ENCODE data around the gene SH3RF3.

The SH3RF3 gene

DNA sequence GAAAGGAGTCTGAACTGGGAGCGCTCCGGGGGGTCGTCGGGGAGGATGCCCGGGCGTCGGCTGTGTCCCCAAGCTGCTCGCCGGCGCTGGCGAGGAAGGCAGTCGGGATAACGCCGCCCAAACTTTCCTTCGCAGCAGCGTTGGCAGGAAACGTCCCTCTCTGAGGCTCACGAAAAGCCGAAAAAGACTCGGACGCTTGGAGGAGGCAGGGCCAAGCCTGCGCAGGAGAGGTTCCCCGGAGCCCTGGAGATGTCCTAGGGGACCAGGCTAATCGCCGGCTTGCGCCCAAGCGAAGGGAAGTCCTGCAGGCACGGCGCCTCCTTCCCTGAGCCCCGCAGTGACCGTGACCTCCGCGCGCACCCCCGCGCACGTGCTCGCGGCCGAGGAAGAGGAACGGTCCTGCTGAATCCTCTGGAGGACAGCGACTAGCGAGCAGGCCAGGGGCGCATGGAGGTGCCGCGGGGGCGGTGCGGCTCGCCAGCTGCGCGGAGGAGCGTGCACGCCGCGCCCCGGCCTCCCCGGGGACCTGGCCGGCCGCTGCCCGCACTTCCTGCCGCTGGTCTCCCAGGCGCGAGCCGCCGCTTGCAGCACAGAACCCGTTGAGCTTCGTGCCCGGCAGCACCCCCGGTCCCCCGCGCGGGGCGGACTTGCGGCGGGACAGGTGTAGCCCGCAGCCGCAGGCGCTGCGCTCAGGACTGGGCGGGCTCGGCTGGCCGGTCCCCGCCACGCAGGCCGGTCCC is at the start of gene SH3RF3:
Gene SH3RF3 (plus strand): TSS at position 590 of the 740 bp plus-strand sequence.
- no peak for DNase-seq (ENCODE audit: extremely low read depth, low read depth)
- TF ChIP-seq, protein P1, sequence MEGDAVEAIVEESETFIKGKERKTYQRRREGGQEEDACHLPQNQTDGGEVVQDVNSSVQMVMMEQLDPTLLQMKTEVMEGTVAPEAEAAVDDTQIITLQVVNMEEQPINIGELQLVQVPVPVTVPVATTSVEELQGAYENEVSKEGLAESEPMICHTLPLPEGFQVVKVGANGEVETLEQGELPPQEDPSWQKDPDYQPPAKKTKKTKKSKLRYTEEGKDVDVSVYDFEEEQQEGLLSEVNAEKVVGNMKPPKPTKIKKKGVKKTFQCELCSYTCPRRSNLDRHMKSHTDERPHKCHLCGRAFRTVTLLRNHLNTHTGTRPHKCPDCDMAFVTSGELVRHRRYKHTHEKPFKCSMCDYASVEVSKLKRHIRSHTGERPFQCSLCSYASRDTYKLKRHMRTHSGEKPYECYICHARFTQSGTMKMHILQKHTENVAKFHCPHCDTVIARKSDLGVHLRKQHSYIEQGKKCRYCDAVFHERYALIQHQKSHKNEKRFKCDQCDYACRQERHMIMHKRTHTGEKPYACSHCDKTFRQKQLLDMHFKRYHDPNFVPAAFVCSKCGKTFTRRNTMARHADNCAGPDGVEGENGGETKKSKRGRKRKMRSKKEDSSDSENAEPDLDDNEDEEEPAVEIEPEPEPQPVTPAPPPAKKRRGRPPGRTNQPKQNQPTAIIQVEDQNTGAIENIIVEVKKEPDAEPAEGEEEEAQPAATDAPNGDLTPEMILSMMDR (IDR thresholded peaks at IDR 0.05; ENCODE audit: low read depth, low read length), result no peak

- TF ChIP-seq, protein P1 (IDR thresholded peaks at IDR 0.05; ENCODE audit: low read depth, low read length), result no peak
- DNase-seq (ENCODE audit: extremely low read depth, low read depth), result no peak
Measured at GRCh38 chr2:109079590-109079989, 49.4 kb upstream of the SH3RF3 start.

DNA sequence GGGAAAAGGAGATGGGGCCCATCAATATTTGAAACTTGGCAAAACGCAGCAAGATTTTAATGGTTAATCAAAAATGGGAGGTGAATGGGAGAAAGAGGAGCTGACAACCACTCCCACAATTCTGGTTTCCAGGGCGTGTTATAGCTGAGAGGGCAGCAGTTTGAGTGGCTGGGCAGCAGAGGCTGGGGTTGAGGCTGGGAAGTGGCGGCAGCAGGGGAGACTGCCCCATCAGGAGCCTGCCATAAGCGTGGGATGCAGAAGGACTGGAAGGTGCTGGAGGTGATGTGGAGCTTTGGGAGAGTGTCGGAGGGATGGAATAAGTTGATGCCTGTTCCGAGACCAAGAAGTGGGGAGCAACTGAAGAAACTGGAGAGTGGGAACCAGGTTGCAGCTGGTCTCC is 48.9 kb upstream of the SH3RF3 start:
- TF ChIP-seq, protein P1 (IDR thresholded peaks at IDR 0.05; ENCODE audit: low read depth, low read length), result no peak
- no peak for DNase-seq (ENCODE audit: extremely low read depth, low read depth)

DNA sequence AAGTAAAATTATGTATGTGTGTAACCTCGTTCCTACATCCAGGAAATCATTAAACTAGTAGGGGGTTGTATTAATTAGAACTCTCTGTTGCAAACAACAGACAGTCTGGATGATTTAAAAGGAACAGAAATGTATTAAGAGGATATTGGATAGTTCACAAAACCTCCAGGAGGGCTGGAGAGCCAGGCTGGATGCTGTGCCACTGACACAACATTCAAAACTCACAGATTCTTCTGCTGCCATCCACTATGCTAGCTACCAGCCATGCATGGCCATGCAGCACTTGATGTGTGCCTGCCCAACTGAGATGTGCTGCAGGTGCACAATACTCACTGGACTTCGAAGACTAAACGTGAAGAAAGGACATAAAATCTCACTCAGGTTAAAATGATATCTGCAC is 48.2 kb upstream of the SH3RF3 start:
- DNase-seq (ENCODE audit: extremely low read depth, low read depth), result no peak
- TF ChIP-seq, protein P1 (IDR thresholded peaks at IDR 0.05; ENCODE audit: low read depth, low read length), result no peak

DNA sequence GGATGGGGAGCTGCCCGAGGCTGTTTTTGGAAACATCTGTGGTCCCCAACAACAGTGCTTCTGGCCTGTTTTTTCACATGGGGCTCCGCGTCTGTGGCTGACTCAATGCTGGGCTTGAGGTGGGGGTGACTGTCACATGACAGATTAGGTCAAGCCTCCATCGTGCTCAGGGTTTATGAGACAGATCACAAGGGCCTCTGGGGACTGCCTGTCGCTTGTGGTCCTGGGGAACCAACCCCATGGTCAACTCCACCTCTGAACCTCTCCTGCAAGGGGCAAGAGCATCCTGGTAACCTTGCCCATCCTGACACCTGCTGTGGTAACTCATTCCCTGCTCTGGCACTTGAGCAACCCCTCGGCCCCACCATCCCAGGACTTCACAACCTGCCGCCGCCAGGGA is 47.6 kb upstream of the SH3RF3 start:
- DNase-seq (ENCODE audit: extremely low read depth, low read depth), result no peak
- TF ChIP-seq, protein P1 (IDR thresholded peaks at IDR 0.05; ENCODE audit: low read depth, low read length), result no peak

DNA sequence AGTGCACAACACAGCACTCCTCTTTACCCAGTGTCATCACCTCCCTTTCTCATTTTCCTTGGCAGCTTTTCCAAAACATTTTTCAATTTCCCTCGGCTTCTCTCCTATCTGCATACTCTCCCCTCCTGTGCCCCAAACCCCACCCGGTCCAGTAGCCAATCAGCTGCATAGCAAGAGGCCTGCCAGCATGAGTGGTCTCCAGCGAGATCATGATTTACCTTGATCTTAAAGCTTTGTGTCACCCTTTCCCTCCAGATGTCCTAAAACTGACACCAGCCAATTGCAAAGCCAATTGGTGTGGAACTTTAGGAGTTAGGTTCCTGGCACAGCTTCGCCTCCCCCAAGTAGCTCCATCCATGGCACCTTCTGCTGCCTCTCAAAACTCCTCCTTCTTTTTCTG is 45.2 kb upstream of the SH3RF3 start:
- TF ChIP-seq, protein P1 (IDR thresholded peaks at IDR 0.05; ENCODE audit: low read depth, low read length), result no peak
- DNase-seq (ENCODE audit: extremely low read depth, low read depth), result no peak

- TF ChIP-seq, protein P1 (IDR thresholded peaks at IDR 0.05; ENCODE audit: low read depth, low read length), result no peak
- no peak for DNase-seq (ENCODE audit: extremely low read depth, low read depth)
Measured at GRCh38 chr2:109084341-109084740, 44.7 kb upstream of the SH3RF3 start.

Data from AG09319 (cell line).